ENCODE results near the gene GRK7. TPM values are rescaled to one million over a fixed set of nuclear protein-coding genes. Genes with fewer than 3 reads are reported as not detected.

GRK7 gene
- total and polyA plus RNA-seq, 12 donors = 0.07 to 0.11 (median 0.07) TPM; not detected in 9

DNA sequence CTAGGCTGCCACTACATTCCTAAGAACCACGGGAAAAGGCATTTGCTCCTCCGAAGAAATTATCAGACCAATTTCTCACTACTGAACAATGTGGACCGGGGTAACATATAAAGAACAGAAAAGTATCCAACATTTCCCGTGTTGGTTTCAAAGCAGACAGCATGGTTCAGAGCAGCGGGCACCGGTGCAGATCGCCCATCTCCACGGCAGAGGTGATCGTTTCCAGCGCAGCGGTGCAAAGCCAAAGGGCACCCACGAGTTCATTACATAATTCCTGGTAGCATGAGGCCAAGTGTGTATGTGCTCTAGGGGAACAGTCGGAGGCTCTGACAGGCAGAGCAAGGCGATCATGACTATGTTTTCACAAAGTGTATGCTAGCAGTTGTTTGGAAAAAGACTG lies 13.2 kb downstream of the GRK7 start:
- Histone ChIP-seq H3K4me1 (replicated peaks in 1 of 2) (no peaks in the 10 kb centered on the region), H3K4me3 (no peak overlapping the region), H3K9me3 (replicated peaks in 1 of 3) (no peaks in the 10 kb centered on the region), H3K36me3 (replicated peaks in 1 of 2) (no peaks in the 10 kb centered on the region), H3K27me3 (no peaks in the 10 kb centered on the region), H3K27ac (no peak overlapping the region)
- 85 to 92% (median 89%) methylated on average over 14 of the region's 14 CpGs for WGBS, 4 donors
- TF ChIP-seq POLR2A (IDR thresholded peaks at IDR 0.05) (no peak), CTCF (IDR thresholded peaks at IDR 0.05) (no peak)
- no peak for DNase-seq
- intact Hi-C loops (cut with DNase I) = no loop called here

- peak in 3 of 7 donors; percentile 18 to 30 (median 25) for DNase-seq
- TF ChIP-seq POLR2A (IDR thresholded peaks at IDR 0.05) (no peak), CTCF (IDR thresholded peaks at IDR 0.05) (no peak)
- H3K27me3 ChIP-seq = no peaks in the 10 kb centered on the region
- H3K36me3 ChIP-seq (replicated peaks in 1 of 2) = no peaks in the 10 kb centered on the region
- H3K27ac ChIP-seq = no peak overlapping the region
- intact Hi-C loops (cut with DNase I) = no loop called here
- no peak overlapping the region for H3K4me3 ChIP-seq
- H3K4me1 ChIP-seq (replicated peaks in 1 of 2) = no peaks in the 10 kb centered on the region
- no peaks in the 10 kb centered on the region for H3K9me3 ChIP-seq (replicated peaks in 1 of 3)
- 54 to 66% (median 57%) methylated on average over 10 to 15 of the region's 15 CpGs for WGBS, 4 donors
These were observed 13.7 kb downstream of the GRK7 start for GRCh38 chr3:141776885-141777284.

DNA sequence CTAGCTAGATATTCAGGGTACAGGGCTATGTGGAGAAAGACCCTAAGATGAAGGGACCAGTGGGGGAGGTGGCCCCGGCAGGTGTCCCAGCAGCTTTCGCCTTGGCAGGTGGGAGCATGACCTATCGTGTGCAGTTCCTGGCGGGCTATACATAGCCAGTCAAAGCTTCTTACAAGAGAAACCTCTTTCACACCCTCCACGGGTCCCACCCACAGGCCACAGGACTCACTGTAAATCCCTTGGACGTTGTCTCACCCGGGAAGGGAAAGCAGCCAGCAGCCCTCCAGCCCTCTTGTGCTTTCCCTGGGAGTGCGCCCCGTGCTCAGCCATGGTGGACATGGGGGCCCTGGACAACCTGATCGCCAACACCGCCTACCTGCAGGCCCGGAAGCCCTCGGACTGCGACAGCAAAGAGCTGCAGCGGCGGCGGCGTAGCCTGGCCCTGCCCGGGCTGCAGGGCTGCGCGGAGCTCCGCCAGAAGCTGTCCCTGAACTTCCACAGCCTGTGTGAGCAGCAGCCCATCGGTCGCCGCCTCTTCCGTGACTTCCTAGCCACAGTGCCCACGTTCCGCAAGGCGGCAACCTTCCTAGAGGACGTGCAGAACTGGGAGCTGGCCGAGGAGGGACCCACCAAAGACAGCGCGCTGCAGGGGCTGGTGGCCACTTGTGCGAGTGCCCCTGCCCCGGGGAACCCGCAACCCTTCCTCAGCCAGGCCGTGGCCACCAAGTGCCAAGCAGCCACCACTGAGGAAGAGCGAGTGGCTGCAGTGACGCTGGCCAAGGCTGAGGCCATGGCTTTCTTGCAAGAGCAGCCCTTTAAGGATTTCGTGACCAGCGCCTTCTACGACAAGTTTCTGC lies 15.0 kb downstream of the GRK7 start:
- 92 to 95% (median 93%) methylated on average over 11 to 42 of the region's 42 CpGs for WGBS, 4 donors
- Histone ChIP-seq H3K27ac (no peak overlapping the region), H3K9me3 (replicated peaks in 1 of 3) (no peaks in the 10 kb centered on the region), H3K4me3 (no peak overlapping the region), H3K27me3 (no peaks in the 10 kb centered on the region), H3K36me3 (replicated peaks in 1 of 2) (no peaks in the 10 kb centered on the region), H3K4me1 (replicated peaks in 1 of 2) (no peaks in the 10 kb centered on the region)
- intact Hi-C loops (cut with DNase I) = no loop called here
- DNase-seq = peak in 1 of 7 donors; percentile 18
- TF ChIP-seq POLR2A (IDR thresholded peaks at IDR 0.05) (no peak), CTCF (IDR thresholded peaks at IDR 0.05) (no peak)

- no peak for DNase-seq
- Histone ChIP-seq H3K36me3 (replicated peaks in 1 of 2) (no peaks in the 10 kb centered on the region), H3K27ac (no peak overlapping the region), H3K4me1 (replicated peaks in 1 of 2) (no peaks in the 10 kb centered on the region), H3K27me3 (no peaks in the 10 kb centered on the region), H3K9me3 (replicated peaks in 1 of 3) (no peaks in the 10 kb centered on the region), H3K4me3 (no peak overlapping the region)
- TF ChIP-seq POLR2A (IDR thresholded peaks at IDR 0.05) = no peak
- no peak for TF ChIP-seq CTCF (IDR thresholded peaks at IDR 0.05)
- 94 to 100% (median 96%) methylated on average over 1 of the region's 1 CpG for WGBS, 4 donors
- intact Hi-C loops (cut with DNase I) = no loop called here
These were observed 16.5 kb downstream of the GRK7 start for GRCh38 chr3:141779667-141780066.
